Measurements from ENCODE around the gene PTK6. TPM values are rescaled to one million over a fixed set of nuclear protein-coding genes. Genes with fewer than 3 reads are reported as not detected.

PTK6 gene
- total and polyA plus RNA-seq, 2 of the 13 experiments (the other 11 are each of a cell fraction or from before 2014, with no cell fraction given), result 0.08 TPM; not detected in 1

DNA sequence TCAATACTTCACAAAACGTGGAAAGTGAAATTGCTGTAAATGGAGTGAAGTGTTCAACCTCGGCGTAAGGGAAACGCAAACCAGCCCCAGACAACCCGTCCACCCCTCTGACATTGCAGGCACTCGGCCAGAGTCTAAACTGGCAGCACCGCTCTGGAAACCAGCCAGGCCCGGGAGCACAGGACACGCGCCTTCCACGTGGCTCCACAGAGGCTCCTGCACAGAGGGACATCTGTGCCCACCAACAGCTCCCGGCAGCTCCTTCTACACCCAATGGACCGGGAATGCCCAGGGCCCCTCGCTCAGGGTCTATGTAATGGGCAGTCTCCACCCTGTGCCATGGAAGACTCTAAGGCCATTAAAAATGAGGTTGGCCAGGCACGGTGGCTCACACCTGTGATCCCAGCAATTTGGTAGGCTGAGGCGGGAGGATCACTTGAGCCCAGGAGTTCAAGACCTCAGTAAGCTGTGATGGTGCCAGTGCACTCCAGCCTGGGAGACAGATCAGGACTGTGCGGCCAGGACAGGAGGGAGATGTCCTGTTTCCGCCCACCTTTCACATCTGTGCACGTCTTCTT is 40.2 kb upstream of the PTK6 start (continued):
- TF ChIP-seq, protein P1, sequence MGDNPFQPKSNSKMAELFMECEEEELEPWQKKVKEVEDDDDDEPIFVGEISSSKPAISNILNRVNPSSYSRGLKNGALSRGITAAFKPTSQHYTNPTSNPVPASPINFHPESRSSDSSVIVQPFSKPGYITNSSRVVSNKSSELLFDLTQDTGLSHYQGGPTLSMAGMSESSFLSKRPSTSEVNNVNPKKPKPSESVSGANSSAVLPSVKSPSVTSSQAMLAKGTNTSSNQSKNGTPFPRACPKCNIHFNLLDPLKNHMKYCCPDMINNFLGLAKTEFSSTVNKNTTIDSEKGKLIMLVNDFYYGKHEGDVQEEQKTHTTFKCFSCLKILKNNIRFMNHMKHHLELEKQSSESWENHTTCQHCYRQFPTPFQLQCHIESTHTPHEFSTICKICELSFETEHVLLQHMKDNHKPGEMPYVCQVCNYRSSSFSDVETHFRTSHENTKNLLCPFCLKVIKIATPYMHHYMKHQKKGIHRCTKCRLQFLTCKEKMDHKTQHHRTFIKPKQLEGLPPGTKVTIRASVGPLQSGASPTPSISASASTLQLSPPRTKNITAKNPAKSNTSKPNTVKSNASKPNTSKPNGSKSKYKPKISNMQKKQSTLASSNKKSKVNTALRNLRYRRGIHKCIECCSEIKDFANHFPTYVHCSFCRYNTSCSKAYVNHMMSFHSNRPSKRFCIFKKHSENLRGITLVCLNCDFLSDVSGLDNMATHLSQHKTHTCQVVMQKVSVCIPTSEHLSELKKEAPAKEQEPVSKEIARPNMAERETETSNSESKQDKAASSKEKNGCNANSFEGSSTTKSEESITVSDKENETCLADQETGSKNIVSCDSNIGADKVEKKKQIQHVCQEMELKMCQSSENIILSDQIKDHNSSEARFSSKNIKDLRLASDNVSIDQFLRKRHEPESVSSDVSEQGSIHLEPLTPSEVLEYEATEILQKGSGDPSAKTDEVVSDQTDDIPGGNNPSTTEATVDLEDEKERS (CRISPR knock-in tag; IDR thresholded peaks at IDR 0.05), result no peak
- TF ChIP-seq GFI1 (CRISPR knock-in tag; IDR thresholded peaks at IDR 0.05; ENCODE audit: borderline replicate concordance), result no peak
- no peak for TF ChIP-seq BCL6 (CRISPR knock-in tag; IDR thresholded peaks at IDR 0.05)
- TF ChIP-seq ZNF891 (CRISPR knock-in tag; IDR thresholded peaks at IDR 0.05), result peak; percentile 48; the same call in 1 of the 2 replicates
- TF ChIP-seq FOXO4 (CRISPR knock-in tag; conservative IDR thresholded peaks at IDR 0.05), result no peak
- 0 out of 2 replicates have a peak, but pooled peaks have one; percentile 67 for TF ChIP-seq ZBTB43 (CRISPR knock-in tag; conservative IDR thresholded peaks at IDR 0.05)
- no peak for TF ChIP-seq HNRNPK (IDR thresholded peaks at IDR 0.05; ENCODE audit: low read depth, low read length, poor library complexity, severe bottlenecking)
- TF ChIP-seq ZNF503 (CRISPR knock-in tag; IDR thresholded peaks at IDR 0.05), result no peak
- no peak for TF ChIP-seq HOXD1 (CRISPR knock-in tag; IDR thresholded peaks at IDR 0.05)
- TF ChIP-seq MTF1 (CRISPR knock-in tag; IDR thresholded peaks at IDR 0.05), result no peak
- TF ChIP-seq ZBTB40 (IDR thresholded peaks at IDR 0.05), result no peak
- TF ChIP-seq ZBTB40 (CRISPR knock-in tag; IDR thresholded peaks at IDR 0.05), result no peak; the same call in 1 of the 2 replicates

Measured in HepG2 (cell line).